Lung (tissue), 12 donors: ENCODE measurements around the gene GSTO2. TPM values are rescaled to one million over a fixed set of nuclear protein-coding genes. Genes with fewer than 3 reads are reported as not detected.
A peak's percentile ranks its signal among the peaks of the same experiment; 100 is the strongest.

ENCODE experiments used
- ATAC-seq: fragments of 200-7000 bp; cut with Tn5 transposase; one replicate; pipeline ENCODE4 v1.9.1; 2020; ENCODE audit warnings: moderate number of reproducible peaks; ENCODE audit not compliant: insufficient read depth, low FRiP score
- DNase-seq, 3 donors: peaks; one replicate each; pipeline ENCODE4 v3.0.0-alpha.2; 2013 to 2017
- H3K27ac ChIP-seq, 2 donors: one replicate each; pipeline ENCODE4 v1.5.1; 2013; ENCODE audit warnings: mild to moderate bottlenecking in 2 of 2, moderate library complexity in 2 of 2, control low read depth in 1 of 2, inconsistent platforms in 1 of 2, low read depth in 1 of 2, low read length in 1 of 2
- H3K27me3 ChIP-seq, 3 donors: one replicate each; pipeline ENCODE4 v1.5.1; 2013; ENCODE audit warnings: low read length in 2 of 3; ENCODE audit not compliant: control insufficient read depth in 3 of 3, insufficient read depth in 3 of 3
- H3K36me3 ChIP-seq, 4 donors: one replicate each; pipeline ENCODE4 v1.5.1; 2013; ENCODE audit warnings: low read length in 4 of 4, mild to moderate bottlenecking in 1 of 4, moderate library complexity in 1 of 4; ENCODE audit not compliant: control insufficient read depth in 4 of 4, insufficient read depth in 4 of 4
- H3K4me1 ChIP-seq, 5 donors: one replicate each; pipeline ENCODE4 v1.5.1; 2013; ENCODE audit warnings: low read length in 5 of 5, mild to moderate bottlenecking in 2 of 5, moderate library complexity in 1 of 5; ENCODE audit not compliant: control insufficient read depth in 5 of 5, insufficient read depth in 5 of 5
- H3K4me3 ChIP-seq: one replicate; pipeline ENCODE4 v1.5.1; 2013; ENCODE audit warnings: mild to moderate bottlenecking, control low read depth, moderate library complexity
- H3K9ac ChIP-seq, 2 donors: one replicate each; pipeline ENCODE4 v1.5.1; 2013; ENCODE audit warnings: low read length in 2 of 2, control low read depth in 1 of 2; ENCODE audit not compliant: insufficient read depth in 1 of 2
- H3K9me3 ChIP-seq, 4 donors: one replicate each; pipeline ENCODE4 v1.5.1; 2013; ENCODE audit warnings: low read length in 3 of 4, mild to moderate bottlenecking in 1 of 4, moderate library complexity in 1 of 4; ENCODE audit not compliant: control insufficient read depth in 4 of 4, insufficient read depth in 3 of 4
- CTCF ChIP-seq: IDR thresholded peaks from 2 replicates; pipeline ENCODE4 v1.5.1; 2012; ENCODE audit warnings: mild to moderate bottlenecking; ENCODE audit errors: control extremely low read depth, extremely low read depth
- WGBS, 2 donors: extraction: QIAGEN DNeasy Blood & Tissue Kit; methylation state at CpG; one replicate each; pipeline ENCODE4 v1.1.7; 2013; 5-methylcytosine and 5-hydroxymethylcytosine counted together
- polyA plus RNA-seq, 2 donors: library from polyadenylated mRNA; stranded (reverse); fragments of 200-250 nt; gene quantifications; one replicate each; pipeline ENCODE4 v1.2.1, GENCODE V29; 2013
- total RNA-seq, 2 donors: library from RNA; depleted of rRNA in 1 of 2; stranded (reverse); fragments of >200 nt in 1 of 2; gene quantifications; one replicate each; pipeline ENCODE4 v1.2.1, GENCODE V29; 2014 to 2021
- donor health status: control.
- donor health status: control.
- donor health status: Bipolar disorder and iron deficiency.
- donor health status: healthy.
- donor health status: DM: yes; HTN: yes; CAD: no.

The GSTO2 gene
- total and polyA plus RNA-seq, 4 donors = 6.6 to 25.9 (median 12.1) TPM

GRCh38 chr10:104299031-104299904 lies 30.3 kb downstream of the GSTO2 start:
- peak overlapping the region; percentile 19 to 63 for H3K9ac ChIP-seq
- no peaks in the 10 kb centered on the region for H3K36me3 ChIP-seq
- peak overlapping the region; percentile 55 to 99 for H3K27ac ChIP-seq
- DNase-seq (peak; percentile 81 to 90 (median 86)), ATAC-seq (no peak)
- H3K27me3 ChIP-seq = no peaks in the 10 kb centered on the region
- H3K4me3 ChIP-seq = no peak overlapping the region
- TF ChIP-seq CTCF = no peak
- WGBS, 2 donors = 55 to 62% methylated on average over 13 of the region's 13 CpGs
- no peaks in the 10 kb centered on the region for H3K9me3 ChIP-seq
- H3K4me1 ChIP-seq = peaks cover 0 to 36% (median 21%) of the 10 kb centered on the region in 5 donors

DNA sequence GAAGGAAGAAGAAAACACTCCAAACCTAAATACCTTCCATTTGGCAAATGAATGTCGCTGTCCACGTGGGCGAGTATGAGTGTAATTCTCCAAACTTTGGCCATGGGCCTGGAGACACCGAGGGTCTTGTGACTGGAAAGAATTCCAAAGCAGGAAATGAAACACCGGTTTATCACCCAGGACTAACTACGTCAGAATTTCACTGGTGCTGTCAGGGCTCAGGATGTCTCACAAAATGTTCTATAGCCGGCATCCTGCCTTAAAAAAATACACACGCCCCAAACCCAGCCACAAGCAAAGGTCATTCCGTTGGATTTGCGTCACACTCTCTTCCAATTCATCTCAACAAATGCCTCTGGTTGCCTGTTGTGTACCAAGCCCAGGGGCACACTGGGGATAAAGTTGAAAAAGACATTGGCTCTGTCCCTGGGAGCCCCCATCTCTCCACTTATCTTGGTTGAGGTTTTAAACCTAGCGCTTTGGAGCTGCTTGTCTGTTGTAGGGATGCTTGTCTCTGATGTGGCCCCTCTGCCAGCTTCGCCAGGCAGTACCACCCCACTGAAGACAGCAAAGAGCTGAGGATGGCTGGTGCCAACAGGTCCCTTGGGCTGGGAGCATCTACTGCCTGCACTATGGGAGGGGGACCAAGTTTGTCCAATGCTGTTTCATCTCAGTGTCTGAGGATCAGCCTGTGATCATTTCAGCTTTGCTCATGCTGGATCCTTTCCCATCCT lies 31.2 kb downstream of the GSTO2 start:
- Histone ChIP-seq H3K9ac (no peak overlapping the region), H3K27ac (peak overlapping the region; percentile 86 to 99), H3K4me1 (peaks cover 0 to 36% (median 21%) of the 10 kb centered on the region in 5 donors), H3K9me3 (no peaks in the 10 kb centered on the region), H3K4me3 (no peak overlapping the region), H3K36me3 (no peaks in the 10 kb centered on the region), H3K27me3 (no peaks in the 10 kb centered on the region)
- WGBS, 2 donors = 68 to 81% methylated on average over 12 of the region's 12 CpGs
- ATAC-seq = peak; percentile 24
- peak; percentile 71 to 90 (median 86) for DNase-seq
- no peak for TF ChIP-seq CTCF

DNA sequence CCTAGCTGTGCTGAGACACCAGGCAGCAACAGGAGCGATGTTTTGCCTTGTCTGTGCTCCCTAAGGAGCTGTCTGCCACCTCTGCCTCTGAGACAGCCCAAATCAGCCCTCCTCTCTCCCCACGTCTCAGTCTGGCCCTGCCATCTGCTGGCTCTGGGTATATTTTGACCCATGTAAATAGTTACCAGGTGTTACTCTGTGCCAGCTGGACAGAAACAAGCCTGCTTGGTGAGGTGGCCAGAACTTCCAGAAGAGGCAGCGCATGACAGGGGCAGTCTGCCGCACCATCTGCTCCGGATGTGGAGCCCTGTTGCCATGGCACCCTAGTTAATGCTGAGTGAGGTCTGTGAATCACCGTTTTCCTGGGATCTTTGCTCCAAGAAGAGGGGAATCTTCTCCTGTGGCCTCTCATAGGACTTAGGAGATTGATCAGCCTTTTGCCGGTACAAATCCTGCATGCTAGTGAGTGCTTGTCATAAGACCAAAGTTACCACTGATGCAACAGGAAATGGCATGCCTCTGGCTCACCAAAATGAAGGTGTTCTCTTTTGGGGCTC lies 31.8 kb downstream of the GSTO2 start:
- Histone ChIP-seq H3K4me3 (no peak overlapping the region), H3K9ac (no peak overlapping the region), H3K4me1 (peaks cover 0 to 36% (median 21%) of the 10 kb centered on the region in 5 donors), H3K9me3 (no peaks in the 10 kb centered on the region), H3K27ac (peak overlapping the region; percentile 86 to 99), H3K36me3 (no peaks in the 10 kb centered on the region), H3K27me3 (no peaks in the 10 kb centered on the region)
- peak; percentile 79 to 81 (median 80) for DNase-seq
- TF ChIP-seq CTCF = no peak
- 60 to 69% methylated on average over 7 of the region's 7 CpGs for WGBS, 2 donors
- peak; percentile 34 for ATAC-seq
